T1000 (cell line): ENCODE data around the gene RC3H2.
"Not testable (repeated sequence)": the region's sequence is repeated elsewhere in the genome, so short reads cannot be mapped to it uniquely, and the experiment has no call there.

Source experiments
- DNase-seq: peaks from one replicate; lab custom pipeline; 2025; ENCODE audit warnings: mixed read lengths; lab: John Stamatoyannopoulos, UW

RC3H2 gene

DNA sequence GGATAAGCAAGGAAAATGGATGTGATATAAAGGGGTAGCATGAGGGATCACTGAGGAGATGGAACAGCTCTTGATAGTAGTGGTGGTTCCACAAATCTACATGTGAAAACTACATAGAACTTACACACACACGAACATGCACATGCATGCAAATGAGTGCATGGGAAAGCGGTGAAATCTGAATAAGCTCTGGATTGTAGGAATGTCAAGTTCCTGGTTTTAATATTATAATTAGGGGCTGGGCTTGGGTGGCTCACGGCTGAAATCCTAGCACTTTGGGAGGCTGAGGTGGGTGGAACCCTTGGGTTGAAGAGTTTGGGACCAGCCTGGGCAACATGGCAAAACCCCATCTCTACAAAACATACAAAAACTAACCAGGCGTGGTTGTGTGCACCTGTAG, 63.7 kb downstream of the RC3H2 start:
- no peak for DNase-seq

GRCh38 chr9:122838441-122838840, 66.7 kb downstream of the RC3H2 start:
- not testable (repeated sequence) for DNase-seq

GRCh38 chr9:122837266-122837850, 67.8 kb downstream of the RC3H2 start:
- DNase-seq: no peak

DNA sequence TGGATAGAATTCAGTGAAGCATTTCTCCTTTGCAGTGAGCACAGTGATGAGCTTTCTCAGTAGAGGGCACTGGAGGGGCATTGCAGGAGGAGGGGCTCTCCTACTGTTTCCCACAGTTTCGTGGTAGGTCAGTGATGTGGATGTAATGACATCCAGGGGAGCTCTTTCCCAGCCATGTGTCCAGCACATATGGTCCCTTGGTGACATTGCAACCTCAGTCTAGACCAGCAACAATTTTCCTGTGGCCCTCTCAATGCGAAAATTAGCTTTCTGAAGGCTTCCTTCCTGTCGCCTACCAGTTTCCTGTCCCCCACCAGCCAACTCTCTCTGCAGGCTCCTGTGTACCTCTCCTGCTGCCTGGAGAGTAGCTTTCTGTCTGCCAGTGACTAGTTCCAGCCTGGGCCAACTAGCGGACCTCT, 69.8 kb downstream of the RC3H2 start:
- DNase-seq: no peak

DNA sequence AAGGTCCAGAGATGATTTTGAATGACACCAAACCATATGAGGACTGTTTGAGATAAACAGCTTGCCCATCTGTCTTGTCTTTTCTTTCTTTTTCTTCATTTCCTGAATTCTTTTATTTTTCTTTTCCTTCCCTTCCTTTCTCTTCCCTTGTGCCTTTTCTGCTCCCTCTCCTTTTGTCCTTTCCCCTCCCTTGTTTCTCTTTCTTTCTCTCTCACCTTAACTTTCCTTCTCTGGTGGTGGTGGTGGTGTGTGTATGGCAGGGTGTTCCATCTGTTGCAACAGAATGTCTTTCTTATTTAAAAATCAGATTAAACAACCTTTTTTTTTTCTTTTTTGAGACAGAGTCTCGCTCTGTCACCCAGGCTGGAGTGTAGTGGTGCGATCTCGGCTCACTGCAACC, 73.0 kb downstream of the RC3H2 start:
- DNase-seq: no peak

DNA sequence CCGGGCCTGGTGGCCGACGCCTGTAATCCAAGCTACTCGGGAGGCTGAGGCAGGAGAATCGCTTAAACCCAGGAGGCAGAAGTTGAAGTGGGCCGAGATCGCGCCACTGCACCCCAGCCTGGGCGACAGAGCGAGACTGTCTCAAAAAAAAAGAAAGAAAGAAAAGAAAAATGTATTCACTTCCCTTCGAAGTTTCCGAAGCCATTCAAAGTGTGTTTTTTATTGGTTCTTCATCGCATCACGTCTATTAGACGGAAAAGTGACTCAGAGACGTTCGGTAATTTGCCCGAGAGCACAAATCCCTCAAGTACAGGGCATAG, 76.2 kb downstream of the RC3H2 start:
- not testable (repeated sequence) for DNase-seq

DNA sequence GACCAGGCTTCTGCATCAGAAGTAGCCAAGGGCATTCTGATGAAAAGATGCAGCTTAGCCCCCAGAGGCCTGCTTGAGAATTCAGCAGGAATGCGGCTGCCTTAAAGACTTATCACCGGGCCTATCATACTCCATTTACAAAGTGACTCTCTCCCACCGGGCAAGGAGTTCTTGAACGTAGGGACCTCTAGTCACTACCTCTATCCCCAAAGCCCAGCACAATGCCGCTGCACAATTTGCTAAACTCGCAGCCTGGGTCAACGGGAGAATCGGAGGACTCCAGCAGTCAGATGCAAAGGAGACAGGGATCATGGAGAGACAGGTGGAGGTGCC, 77.4 kb downstream of the RC3H2 start:
- DNase-seq: no peak

GRCh38 chr9:122822938-122823337, 82.2 kb downstream of the RC3H2 start:
- DNase-seq: no peak

DNA sequence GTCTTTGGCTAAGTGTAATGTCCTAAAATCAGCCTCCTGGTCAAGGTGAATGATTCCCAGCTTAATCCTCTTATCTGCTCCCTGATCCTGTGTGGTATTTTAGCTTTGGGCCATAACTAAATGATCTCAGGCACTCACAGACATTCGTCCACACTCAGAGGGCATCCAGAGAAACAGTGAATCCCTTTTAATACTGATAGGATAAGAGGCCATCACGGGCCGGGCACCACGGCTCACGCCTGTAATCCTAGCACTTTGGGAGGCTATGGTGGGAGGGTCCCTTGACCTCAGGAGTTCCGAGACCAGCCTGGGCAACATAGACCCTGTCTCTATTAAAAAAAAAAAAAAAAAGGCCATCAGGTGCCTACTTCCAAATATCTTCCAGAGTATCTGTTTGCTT, 83.1 kb downstream of the RC3H2 start:
- no peak for DNase-seq

DNA sequence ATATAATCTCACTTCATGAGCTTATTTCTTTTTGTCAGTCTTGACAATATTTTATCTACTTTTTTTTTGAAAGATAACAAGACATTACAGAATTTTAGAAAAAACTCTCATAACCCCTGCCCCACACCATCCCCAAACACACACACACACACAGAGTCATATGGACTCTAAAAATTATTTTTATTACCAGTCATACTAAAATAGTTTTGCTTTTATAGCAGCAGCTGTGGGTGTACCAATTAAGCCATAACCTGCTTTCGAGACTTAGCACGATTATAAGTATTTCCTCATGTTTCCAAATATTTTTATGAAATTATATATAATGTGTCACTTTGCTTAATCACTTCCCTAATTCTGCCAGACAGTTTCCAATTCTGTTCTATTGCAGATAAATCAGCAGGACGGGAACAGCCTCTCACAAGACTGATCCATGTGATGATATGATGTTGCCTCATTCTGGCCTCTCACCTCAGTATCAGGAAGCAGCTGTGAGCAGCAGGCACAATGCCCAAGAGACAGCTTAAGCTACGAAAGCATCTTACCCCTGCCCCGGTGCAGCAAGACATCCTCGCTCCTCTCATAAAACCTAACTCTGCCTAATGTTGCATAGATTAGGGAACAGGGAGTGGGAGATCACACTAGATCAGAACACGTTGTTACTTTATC, 83.7 kb downstream of the RC3H2 start:
- DNase-seq: no peak

DNA sequence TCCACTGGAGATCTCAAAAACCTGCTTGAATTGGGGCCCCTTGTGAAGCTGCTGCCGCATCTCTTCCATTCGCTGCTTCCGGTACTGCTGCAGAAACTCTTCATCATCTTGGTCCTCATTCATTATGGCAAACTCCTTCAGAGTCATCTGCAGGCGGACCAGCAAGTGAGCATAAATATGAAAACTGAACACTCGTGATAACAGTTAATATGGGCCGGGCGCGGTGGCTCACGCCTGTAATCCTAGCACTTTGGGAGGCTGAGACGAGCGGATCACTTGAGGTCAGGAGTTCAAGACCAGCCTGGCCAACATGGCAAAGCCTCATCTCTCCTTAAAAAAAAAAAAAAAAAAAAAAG, 84.7 kb downstream of the RC3H2 start:
- DNase-seq: no peak

DNA sequence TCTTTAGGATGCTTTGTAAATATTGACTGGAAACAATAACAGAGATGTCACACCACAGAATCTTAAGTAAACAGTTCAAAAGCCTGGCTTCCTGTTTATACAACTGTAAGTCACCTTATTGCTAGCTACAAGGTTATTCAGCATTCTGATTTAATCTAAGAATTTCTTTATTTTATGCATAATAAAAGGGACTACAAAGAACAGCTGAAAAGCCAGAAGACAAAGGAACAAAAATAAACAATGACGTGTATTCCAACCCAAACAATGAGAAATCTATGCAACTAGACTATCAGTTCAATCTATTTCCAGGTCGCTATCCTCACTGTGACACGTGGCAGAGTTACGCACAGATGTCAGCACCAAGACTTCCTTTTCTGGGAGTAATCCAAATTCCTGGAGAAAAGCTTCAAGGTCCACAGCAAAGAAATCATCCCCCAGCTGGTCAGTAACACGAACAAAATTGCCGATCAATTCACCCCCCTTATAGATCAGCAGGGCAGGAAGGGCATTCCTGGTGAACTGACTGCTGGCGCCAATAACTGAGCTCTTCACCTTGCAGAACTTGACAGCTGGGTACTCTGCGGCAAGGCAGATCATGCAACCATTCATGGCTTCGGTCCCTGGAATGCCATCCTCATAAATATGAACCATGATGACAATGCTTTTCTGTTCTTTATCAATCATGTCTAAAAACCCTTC, 85.2 kb downstream of the RC3H2 start:
- no peak for DNase-seq

DNA sequence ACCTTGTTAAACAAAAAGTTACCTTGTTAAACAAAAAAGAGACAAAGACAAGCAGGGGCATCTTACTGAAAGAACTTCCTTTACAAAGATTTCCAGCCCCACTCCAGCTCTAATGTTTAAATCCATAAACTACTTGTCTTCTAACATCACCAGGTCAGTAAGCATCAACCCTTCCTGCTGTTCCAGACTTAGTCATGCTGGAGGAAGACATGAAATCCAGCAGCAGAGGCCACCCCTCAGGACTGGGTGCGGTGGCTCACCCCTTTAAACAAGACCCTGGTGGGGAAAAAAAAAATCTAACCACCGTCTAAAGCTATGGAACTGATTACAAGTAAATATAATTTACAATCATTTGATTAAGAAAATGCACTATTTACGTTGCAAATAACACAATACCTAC, 85.8 kb downstream of the RC3H2 start:
- no peak for DNase-seq

GRCh38 chr9:122816163-122816867, 88.8 kb downstream of the RC3H2 start:
- DNase-seq: no peak

DNA sequence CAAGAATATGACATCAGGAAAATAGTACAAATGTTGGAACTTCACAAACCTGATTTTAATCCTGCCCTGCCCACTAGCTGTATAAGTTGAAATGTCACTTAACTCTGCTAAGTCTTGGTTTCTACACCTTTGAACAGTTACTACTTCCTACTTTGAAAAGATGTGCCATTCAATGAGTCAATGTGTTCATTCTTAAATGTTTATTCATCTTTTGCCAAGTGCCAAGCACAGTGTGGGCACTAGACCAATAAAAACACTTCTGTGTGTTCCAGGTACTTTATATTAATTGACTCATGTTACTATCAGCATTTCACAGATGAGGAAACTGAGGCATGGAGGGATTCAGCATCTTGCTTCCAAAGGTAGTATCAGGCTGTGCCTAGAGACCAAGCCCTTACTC, 89.6 kb downstream of the RC3H2 start:
- no peak for DNase-seq

DNA sequence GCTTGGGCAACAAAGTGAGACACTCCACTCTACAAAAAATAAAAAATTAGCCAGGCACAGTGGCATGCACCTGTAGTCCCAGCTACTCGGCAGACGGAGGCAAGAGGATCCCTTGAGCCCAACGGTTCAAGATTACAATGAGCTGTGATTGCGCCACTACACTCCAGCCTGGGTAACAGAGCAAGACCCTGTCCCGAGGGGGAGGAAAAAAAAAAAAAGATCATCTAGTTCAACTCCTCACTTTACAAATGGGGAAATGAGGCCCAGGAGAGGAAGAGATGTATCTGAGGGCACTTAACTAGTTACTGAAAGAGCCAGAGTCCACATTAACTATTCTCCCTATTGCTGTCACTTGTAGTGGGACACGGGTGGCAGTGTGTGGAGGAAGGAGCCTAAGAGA, 90.6 kb downstream of the RC3H2 start:
- DNase-seq: no peak

GRCh38 chr9:122812736-122813135, 92.4 kb downstream of the RC3H2 start:
- no peak for DNase-seq

DNA sequence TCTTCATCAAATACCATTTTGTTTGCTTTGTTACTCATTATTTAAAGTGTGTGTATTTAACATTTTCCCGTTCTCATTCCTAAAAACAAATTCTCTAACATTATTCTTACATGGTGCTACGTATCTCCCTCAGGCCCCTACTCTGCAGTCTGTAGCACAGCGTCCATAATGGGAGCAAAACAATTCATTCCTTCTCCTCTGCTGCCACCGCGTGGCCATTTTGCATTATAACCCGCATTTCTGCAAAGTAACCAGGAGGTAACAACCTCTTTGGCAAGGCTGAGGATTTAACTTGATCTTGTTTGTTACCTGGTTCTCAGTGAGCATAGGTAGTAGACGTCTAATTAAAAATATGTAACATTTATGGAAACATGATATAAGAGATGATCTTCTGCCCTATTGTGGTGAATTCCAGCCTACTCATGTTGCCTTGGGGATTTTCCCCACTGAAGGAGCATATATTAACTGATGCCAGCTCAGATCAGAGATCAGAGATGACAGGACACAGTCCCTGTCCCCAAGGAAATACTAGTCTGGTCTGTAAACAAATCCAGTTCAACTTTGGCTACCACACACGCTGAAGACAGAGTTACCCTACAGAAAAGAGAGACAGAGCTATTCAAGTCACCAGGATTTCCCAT, 94.7 kb downstream of the RC3H2 start:
- DNase-seq: peak; percentile 43

GRCh38 chr9:122809261-122809660, 95.9 kb downstream of the RC3H2 start:
- DNase-seq: not testable (repeated sequence)

GRCh38 chr9:122808141-122808540, 97.0 kb downstream of the RC3H2 start:
- DNase-seq: no peak

DNA sequence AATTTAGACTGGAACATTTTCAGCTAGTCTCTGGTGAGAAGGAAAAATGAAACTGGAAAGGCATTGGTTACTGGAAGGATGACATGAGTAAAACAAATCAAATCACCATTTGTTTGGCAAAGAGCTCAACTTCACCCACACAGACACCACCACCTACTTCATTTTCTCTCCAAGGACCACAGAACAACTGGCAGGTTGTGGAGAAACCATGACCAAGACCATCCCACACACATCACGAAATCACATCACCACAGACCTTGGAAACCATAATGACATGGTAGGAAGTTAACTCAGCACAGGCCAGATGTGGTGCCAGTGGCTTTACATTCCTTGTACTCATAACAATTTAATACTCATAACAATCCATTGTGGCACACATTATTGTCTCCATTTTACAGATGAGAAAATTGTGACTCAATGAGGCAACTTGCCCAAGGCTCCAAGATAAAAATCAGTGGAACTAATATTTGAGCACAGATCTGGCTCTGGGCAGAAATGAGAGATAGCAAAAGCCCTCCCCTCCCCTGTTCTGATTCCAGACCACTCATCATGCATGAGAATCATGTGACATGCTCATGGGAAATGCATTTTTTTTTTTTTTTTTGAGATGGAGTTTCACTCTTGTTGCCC, 97.8 kb downstream of the RC3H2 start:
- DNase-seq: no peak

- DNase-seq: no peak
These were observed 98.5 kb downstream of the RC3H2 start for GRCh38 chr9:122806661-122807060.
